Adrenal gland (tissue), 5 donors: ENCODE measurements around the gene WDR35.

Experiments
- CTCF ChIP-seq, 6 experiments: fragments of 450-650 bp in 4 of 6; fragments of 200-600 bp in 2 of 6; sonication (generic) in 1 of 6; IDR thresholded peaks; 1 replicate in 5 of 6; 2 replicates in 1 of 6; pipeline versions ENCODE4 v1.5.1 to v1.8.0; 2016 to 2021; ENCODE audit warnings: antibody characterized with exemption in 6 of 6, mild to moderate bottlenecking in 2 of 6, moderate library complexity in 1 of 6
- POLR2A ChIP-seq, 2 donors: fragments of 450-650 bp; IDR thresholded peaks; one replicate each; pipeline ENCODE4 v1.6.1; 2017; ENCODE audit warnings: antibody characterized with exemption in 2 of 2, mild to moderate bottlenecking in 2 of 2, moderate library complexity in 1 of 2
- donor health status: DM: no; HTN: no; CAD: no.

- TF ChIP-seq CTCF (IDR thresholded peaks at IDR 0.05) (peak in 1 of 6 experiments; percentile 5), POLR2A (IDR thresholded peaks at IDR 0.05) (peak; percentile 20 to 65)
Observed at GRCh38 chr2:19989667-19990415, at the start of gene WDR35.
